ENCODE data around the gene NCAM2.
A peak's percentile ranks its signal among the peaks of the same experiment; 100 is the strongest.

Gene NCAM2

DNA sequence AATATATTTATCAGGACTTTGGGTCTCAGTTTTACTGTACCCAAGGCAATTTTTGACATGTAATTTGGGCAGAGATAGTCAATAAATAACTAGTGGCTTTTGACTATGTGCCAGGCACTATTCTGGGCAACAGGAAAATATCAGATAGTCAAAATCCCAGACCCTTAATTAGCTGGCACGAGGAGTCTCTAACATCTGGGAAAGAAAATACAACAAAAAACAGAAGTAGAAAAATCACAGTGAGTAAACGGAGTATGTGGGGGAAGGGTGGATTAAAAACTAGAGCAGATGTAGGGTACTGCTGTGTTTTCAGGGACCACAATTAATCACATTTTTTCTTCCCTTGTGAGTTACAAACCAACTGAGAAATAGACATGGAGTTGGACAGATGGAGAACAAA lies 217.8 kb downstream of the NCAM2 start:
- no peak for DNase-seq (ENCODE audit: low read depth)

DNA sequence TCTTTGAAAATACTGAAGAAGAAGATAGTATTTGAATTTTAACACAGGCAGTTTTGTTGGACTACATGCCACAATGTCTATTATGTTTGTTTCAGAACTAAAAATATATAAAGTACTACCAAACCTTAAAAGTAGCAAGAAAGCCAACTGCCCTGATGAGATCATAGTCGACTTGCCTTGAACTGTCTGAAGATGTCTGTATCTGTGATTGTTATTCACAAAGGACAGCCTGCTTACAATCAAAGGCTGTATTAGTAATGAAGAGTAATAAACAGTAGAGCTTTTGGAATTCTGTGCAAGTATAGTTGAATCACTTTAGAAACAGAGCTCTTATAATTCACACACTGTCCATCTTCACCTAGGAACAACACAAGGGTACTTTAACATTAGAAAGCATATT lies 228.3 kb downstream of the NCAM2 start:
- DNase-seq (ENCODE audit: low read depth), result no peak

GRCh38 chr21:21230672-21231071 lies 232.5 kb downstream of the NCAM2 start:
- peak; percentile 10 for DNase-seq (ENCODE audit: low read depth)

- no peak for DNase-seq (ENCODE audit: low read depth)
These were observed 233.7 kb downstream of the NCAM2 start for GRCh38 chr21:21231913-21232312.

GRCh38 chr21:21232320-21232719 lies 234.1 kb downstream of the NCAM2 start:
- peak; percentile 38 for DNase-seq (ENCODE audit: low read depth)

GRCh38 chr21:21233051-21233450 lies 234.8 kb downstream of the NCAM2 start:
- DNase-seq (ENCODE audit: low read depth), result no peak

GRCh38 chr21:21236996-21237395 lies 238.8 kb downstream of the NCAM2 start:
- no peak for DNase-seq (ENCODE audit: low read depth)

- DNase-seq (ENCODE audit: low read depth), result no peak
These were observed 240.6 kb downstream of the NCAM2 start for GRCh38 chr21:21238629-21239400.

GRCh38 chr21:21241391-21241790 lies 243.2 kb downstream of the NCAM2 start:
- DNase-seq (ENCODE audit: low read depth), result no peak

DNA sequence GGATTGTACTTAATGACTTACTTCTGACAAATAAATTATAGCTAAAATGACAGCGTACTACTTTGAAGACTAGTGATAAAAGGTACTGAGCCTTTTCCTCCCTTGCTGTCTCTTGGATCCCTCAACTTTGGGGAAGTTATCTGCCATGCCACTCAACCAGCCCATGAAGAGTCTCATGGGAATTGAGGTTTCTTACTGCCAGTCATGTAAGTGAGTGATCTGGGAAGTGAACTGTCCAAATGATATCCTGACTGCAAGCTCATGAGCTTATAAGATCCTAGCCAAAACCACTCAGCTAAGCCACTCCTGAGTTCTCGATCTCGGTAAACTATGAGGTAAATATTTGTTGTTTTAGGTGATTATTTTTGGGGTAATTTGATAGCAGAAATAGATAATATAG lies 247.8 kb downstream of the NCAM2 start:
- DNase-seq (ENCODE audit: low read depth), result no peak

DNA sequence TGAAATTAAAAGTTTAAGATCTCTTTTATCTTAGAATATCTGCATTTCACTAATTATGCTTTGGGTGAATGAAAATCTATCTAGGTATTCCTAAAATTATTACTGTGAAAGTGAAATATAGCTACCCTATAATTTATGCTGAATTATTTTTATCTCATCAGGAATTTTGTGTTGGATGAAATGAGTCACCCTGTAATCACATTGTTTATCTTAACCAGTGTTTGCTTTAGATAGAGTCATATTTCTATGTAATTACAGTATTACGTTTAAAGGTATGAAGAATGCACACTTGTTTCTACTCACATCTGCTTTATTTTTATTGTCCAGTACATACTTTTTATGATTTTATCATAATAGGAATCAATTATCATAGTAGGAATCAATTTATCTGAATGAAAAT lies 249.2 kb downstream of the NCAM2 start:
- no peak for DNase-seq (ENCODE audit: low read depth)

- no peak for DNase-seq (ENCODE audit: low read depth)
These were observed 263.8 kb downstream of the NCAM2 start for GRCh38 chr21:21262048-21262447.

GRCh38 chr21:21268061-21268471 lies 269.9 kb downstream of the NCAM2 start:
- DNase-seq (ENCODE audit: low read depth), result no peak

- DNase-seq (ENCODE audit: low read depth), result no peak
These were observed 270.7 kb downstream of the NCAM2 start for GRCh38 chr21:21268885-21269284.

DNA sequence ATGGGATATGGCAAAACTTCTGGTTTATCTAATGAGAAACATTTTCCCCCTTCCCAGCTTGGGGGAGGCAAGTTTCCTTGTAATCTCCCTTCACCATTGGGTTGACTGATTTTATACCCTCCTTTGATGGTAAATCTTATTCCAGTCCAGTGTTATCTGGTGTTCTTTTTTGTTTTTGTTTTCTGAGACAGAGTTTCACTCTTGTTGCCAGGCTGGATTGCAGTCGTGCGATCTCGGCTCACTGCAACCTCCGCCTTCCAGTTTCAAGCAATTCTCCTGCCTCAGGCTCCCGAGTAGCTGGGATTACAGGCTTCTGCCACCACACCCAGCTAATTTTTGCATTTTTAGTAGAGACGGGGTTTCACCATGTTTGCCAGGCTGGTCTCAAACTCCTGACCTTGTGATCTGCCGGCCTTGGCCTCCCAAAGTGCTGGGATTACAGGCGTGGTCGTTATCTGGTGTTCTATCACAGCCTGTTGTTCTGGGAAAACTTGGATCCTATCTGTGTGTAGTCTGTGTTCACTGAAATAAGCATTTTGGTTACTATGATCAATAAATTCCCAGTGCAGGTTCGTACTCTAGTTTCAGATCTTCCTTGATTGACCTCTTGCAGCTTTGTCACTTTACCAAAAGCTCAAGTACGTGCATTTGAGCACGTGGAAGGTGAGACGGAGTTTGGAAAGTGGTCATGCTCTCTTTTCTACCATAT lies 281.1 kb downstream of the NCAM2 start:
- no peak for DNase-seq (ENCODE audit: low read depth)

GRCh38 chr21:21283810-21284209 lies 285.6 kb downstream of the NCAM2 start:
- DNase-seq (ENCODE audit: low read depth), result no peak

DNA sequence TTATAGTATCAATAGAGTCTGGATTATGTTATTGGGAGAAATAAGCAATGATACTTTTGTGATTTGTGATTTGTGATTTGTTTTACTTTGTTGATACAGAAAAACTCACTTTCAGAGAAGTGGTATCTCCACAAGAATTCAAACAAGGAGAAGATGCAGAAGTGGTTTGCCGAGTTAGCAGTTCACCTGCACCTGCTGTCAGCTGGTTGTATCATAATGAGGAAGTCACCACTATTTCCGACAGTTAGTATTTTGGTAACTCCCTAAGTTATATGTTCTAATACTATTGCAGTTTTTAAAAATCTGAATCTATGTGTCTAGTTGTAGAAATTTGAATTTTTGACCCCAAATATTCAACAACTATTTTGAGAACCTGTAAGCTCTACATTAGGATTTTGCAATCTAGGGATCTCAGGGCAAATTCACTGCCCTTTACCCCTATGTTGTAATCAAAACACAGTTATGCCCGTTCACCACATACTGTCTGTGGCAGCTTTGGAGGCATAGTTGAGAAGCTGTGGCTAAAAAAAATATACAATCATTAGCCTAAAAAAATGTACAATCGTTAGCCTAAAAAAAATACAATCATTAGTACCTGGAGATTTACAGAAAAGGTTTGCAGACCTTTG lies 288.1 kb downstream of the NCAM2 start:
- no peak for DNase-seq (ENCODE audit: low read depth)

- no peak for DNase-seq (ENCODE audit: low read depth)
These were observed 292.5 kb downstream of the NCAM2 start for GRCh38 chr21:21290751-21291150.

- DNase-seq (ENCODE audit: low read depth), result no peak
These were observed 293.8 kb downstream of the NCAM2 start for GRCh38 chr21:21291883-21292569.

DNA sequence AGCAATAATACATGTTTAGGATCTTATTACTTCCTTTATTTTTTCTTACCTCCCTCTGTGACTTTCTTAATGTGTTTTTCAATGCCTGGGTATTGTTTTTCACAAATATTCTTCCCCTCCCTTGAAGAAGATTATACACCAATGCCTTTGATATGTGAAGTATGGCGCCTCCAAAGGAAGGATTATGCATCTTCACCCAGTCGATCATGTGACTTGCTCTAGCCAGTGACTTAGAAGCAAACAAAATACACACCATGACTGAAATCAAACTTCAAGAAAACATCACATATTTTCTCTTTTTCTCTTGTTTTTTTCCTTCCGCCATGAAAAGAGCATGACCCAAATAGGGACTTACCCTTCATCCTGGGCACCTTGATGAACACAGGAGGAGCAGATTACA lies 297.1 kb downstream of the NCAM2 start:
- no peak for DNase-seq (ENCODE audit: low read depth)

DNA sequence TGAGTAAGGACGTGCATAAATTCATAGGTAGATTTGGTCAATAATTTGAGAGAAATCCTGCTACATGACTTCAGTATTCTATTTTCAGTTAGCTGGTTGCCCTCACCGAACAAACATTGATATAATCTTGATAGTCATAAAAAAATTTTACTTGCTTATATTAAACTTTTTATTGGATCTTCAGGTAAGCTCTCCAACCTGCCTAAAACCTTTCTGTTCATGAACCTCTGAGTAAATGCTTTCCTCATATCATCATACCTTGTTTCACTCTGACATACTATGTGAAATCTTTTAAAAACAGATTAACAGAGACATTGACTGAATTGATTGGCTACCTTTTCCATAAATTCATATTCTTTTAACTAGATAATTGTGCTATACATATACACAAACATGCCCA lies 299.0 kb downstream of the NCAM2 start:
- no peak for DNase-seq (ENCODE audit: low read depth)

GRCh38 chr21:21301013-21301412 lies 302.8 kb downstream of the NCAM2 start:
- no peak for DNase-seq (ENCODE audit: low read depth)

DNA sequence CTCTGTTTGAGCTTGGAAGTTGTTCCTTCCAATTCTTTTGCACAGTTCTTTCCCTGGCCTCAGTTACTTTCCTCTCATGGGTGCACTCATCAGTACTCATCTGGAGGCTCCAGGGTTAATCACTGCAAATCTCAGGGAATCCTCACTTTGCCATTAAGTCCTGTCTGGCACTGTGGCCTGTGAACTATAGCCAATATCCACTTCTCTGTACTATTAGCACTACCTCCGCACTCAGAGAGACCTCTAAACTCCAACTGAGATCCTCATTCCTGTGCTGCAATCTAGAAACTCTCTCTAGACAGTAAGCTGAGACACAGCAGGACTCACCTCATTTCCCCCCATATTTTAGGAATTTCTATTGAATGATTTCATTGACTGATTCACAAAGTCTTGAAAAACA lies 311.3 kb downstream of the NCAM2 start:
- no peak for DNase-seq (ENCODE audit: low read depth)
